ENCODE measurements around the gene ANK2.

ANK2 gene

GRCh38 chr4:113008716-113009115 is 40.7 kb upstream of the ANK2 start:
- no peak for DNase-seq (ENCODE audit: low read depth in 1 of 2, low spot score in 1 of 2)
- H3K27ac ChIP-seq (replicated peaks) = no peak overlapping the region
- H3K27me3 ChIP-seq (ENCODE audit: insufficient read depth, poor library complexity, severe bottlenecking) = no peaks in the 10 kb centered on the region
- no peak for TF ChIP-seq REST (IDR thresholded peaks at IDR 0.05; ENCODE audit: insufficient replicate concordance, low read depth)
- TF ChIP-seq CTCF (IDR thresholded peaks at IDR 0.05; ENCODE audit: insufficient read depth, low read length) = no peak
- no peak for TF ChIP-seq SPI1 (IDR thresholded peaks at IDR 0.05; ENCODE audit: borderline replicate concordance, low read depth)
- TF ChIP-seq POLR2AphosphoS5 (IDR thresholded peaks at IDR 0.05; ENCODE audit: low read depth) = no peak
- no peak for TF ChIP-seq GABPA (IDR thresholded peaks at IDR 0.05; ENCODE audit: low read depth)
- no peak overlapping the region for H3K4me3 ChIP-seq (replicated peaks; ENCODE audit: insufficient read depth, low read length)

GRCh38 chr4:113009461-113009860 is 40.0 kb upstream of the ANK2 start:
- Histone ChIP-seq H3K27me3 (ENCODE audit: insufficient read depth, poor library complexity, severe bottlenecking) (no peaks in the 10 kb centered on the region), H3K4me3 (replicated peaks; ENCODE audit: insufficient read depth, low read length) (no peak overlapping the region), H3K27ac (replicated peaks) (no peak overlapping the region)
- no peak for DNase-seq (ENCODE audit: low read depth in 1 of 2, low spot score in 1 of 2)
- TF ChIP-seq GABPA (IDR thresholded peaks at IDR 0.05; ENCODE audit: low read depth) (no peak), SPI1 (IDR thresholded peaks at IDR 0.05; ENCODE audit: borderline replicate concordance, low read depth) (no peak), POLR2AphosphoS5 (IDR thresholded peaks at IDR 0.05; ENCODE audit: low read depth) (no peak), REST (IDR thresholded peaks at IDR 0.05; ENCODE audit: insufficient replicate concordance, low read depth) (no peak), CTCF (IDR thresholded peaks at IDR 0.05; ENCODE audit: insufficient read depth, low read length) (no peak)

GRCh38 chr4:113012122-113012725 is 37.2 kb upstream of the ANK2 start:
- H3K27ac ChIP-seq (replicated peaks) = no peak overlapping the region
- no peak for DNase-seq (ENCODE audit: low read depth in 1 of 2, low spot score in 1 of 2)
- no peaks in the 10 kb centered on the region for H3K27me3 ChIP-seq (ENCODE audit: insufficient read depth, poor library complexity, severe bottlenecking)
- no peak overlapping the region for H3K4me3 ChIP-seq (replicated peaks; ENCODE audit: insufficient read depth, low read length)
- TF ChIP-seq REST (IDR thresholded peaks at IDR 0.05; ENCODE audit: insufficient replicate concordance, low read depth) (no peak), CTCF (IDR thresholded peaks at IDR 0.05; ENCODE audit: insufficient read depth, low read length) (no peak), POLR2AphosphoS5 (IDR thresholded peaks at IDR 0.05; ENCODE audit: low read depth) (no peak), GABPA (IDR thresholded peaks at IDR 0.05; ENCODE audit: low read depth) (no peak), SPI1 (IDR thresholded peaks at IDR 0.05; ENCODE audit: borderline replicate concordance, low read depth) (no peak)
